UCSD-AML1 (cell line): ENCODE results near the gene TBC1D22A.

Experiments
- DNase-seq: peaks from one replicate; lab custom pipeline; 2025; ENCODE audit not compliant: unreplicated experiment; lab: John Stamatoyannopoulos, UW

TBC1D22A gene

DNA sequence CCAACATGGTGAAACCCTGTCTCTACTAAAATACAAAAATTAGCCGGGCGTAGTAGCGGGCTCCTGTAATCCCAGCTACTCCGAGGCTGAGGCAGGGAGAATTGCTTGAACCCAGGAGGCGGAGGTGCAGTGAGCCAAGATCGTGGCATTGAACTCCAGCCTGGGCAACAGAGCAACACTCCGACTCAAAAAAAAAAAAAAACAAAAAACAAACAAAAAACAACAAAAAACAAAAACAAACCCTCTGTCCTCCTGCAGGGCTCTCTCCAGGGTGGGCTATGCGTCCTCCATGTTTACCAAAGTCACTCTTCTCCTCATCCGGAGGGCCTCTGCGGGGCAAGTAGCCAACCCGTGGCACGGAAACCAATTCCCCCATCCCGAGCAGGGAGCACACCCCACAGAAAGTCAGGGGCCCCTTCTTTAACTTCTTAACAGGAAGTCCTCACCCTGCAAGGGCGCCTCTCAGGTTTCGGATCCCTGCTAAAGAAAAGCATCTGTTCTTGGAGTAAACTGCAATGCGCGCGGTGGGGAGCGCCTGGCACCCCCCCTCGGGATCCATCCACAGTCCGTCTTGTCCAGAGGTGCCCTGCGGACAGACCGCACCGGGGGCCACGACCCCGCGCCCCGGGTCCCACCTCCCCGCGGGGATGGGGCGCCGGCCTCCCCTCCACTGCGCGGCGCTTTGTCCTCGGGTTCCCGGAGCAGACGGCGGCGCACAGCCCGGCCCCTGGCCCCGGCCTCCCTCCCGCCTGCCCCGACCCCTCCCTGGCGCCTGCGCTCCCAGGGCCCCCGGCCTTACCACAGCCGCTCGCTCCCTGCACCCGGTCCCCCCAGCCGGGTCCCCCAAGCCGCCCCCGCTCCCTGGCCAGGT lies 25.1 kb upstream of the TBC1D22A start:
- DNase-seq, result peak; percentile 50

DNA sequence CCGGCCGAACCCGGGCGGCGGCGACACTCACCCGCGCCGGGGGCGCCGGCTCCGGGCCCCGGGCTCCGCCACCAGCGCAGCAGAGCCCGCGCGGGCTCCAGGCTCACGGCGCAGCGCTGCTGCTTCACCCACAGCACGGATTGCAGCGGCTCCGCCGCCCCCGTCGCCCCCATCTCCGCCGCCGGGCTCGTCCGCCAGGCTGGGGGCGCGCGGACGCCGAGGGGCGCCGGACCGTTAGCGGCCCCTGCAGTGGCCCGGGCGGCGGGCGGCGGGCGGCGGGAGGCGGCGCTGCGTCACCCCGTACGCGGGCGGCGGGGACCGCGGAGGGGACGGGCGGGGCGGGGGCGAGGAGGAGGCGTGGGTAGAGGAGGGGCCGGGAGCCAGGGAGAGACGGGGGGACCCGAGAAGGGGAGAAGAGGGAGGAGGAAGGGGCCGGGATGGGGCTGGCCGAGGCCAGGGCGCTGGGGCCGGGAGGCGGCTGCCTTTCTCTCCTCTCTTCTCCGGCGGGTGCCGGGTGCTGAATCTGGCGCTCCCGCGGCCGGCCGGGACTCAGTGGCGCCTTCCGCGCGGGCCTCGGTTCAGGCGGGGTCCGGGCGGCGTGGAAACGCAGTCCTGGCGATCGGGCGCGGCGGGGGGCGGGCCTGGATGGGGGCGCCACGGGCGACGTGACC lies 24.3 kb upstream of the TBC1D22A start, which contains the start of gene CERK:
TSS of gene CERK (minus strand) at position 277 of the 671 bp plus-strand sequence. CDS start at position 173, 104 bp downstream.
- peak; percentile 66 for DNase-seq

DNA sequence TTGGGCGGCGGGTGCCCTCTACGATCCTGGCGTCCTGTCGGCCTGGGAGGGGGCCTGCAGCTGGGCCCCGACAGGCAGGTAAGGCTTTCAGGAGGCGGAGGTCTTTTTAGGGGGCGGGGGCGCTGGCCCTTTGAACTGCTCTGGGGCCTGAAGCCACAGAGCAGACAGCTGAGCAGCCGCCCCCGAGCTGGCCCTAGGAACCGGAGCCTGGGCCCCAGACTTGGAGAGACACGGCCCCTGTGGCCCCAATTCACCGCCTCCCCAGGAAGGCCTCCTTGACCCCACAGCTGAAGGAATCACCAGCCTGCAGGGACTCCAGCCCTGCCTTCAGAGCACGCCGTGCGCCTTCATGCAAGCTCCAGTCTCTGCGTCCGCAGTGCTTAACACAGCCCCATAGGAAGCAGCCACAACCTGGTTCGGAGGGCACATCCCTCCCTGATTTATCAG lies 23.8 kb upstream of the TBC1D22A start:
- no peak for DNase-seq

DNA sequence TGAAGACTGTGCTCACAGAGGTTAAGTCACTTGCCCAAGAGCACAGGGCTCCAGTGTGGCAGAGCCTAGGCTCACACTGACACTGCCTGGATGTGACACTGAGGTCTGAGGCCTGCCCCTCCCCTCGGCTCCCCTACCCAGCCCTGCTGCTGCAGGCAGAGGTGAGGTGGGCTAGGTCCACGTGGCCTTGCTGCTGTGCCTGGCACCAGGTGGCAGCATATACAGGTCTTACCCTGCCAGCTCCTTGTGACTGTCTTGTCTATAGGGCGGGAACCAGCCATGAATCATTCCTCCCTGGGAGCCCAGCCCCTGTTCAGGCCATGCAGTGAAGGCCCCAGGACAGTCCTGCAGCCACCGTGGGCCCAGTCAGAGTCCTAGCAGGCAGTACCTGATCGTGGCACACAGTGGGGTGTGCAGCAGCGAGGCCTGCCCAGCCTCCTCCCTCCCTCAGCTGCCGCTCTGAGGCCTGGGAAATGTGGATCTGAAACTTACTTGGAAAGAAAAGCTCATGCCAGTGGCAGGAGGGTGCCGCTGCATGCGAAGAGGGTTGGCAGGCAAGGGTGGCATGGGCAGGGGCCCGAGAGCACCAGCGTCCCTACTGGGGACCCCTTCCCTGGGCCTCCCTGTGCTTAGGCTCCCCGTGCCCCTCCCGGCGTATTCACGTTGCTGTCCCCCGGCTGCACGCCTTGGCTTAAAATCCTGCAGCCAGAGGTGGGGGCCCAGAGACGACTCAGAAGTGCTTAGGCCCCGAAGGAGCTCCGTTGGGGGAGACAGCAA lies 23.2 kb upstream of the TBC1D22A start:
- peak; percentile 35 for DNase-seq

DNA sequence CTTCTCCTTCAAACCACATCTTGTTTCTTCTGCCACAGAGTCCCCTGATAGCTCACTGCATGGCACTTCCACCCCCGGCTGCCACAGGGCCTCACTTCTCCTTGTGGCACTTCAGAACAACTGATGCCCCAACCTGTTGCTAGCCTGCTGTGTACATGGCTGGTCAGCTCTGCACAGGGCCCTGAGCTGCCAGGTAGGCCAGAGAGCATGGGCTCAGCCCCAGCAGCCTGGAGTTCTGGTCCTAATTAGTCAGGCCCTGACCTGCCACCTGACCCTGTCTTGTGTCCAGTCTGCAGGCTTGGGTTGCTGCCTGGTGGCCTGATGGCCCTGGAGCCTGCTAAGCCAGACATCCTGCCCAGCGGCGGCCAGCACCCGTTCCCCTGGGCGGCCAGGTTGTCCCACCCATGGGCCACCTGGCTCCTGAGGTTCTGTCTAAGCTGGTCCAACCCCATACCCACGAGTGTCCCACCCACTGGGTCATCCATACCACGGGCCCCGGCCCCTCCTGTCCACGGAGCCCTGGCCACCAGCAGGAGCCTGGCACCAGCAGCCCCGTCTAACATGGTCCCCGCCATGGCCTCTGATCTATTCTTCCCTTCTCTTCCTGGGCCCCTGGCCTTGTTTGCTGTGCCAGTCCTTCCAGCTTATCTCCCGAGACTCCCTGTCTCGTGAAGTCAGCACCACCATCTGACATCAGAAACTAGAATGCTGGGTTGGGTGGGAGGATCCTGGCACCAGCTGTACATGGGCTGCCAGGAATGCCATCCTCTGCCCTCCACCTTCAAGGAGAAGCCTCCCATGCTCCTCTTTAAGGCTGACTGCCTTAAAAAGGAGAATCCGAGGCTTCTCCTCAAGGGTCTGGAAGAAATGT lies 21.3 kb upstream of the TBC1D22A start:
- DNase-seq, result no peak

DNA sequence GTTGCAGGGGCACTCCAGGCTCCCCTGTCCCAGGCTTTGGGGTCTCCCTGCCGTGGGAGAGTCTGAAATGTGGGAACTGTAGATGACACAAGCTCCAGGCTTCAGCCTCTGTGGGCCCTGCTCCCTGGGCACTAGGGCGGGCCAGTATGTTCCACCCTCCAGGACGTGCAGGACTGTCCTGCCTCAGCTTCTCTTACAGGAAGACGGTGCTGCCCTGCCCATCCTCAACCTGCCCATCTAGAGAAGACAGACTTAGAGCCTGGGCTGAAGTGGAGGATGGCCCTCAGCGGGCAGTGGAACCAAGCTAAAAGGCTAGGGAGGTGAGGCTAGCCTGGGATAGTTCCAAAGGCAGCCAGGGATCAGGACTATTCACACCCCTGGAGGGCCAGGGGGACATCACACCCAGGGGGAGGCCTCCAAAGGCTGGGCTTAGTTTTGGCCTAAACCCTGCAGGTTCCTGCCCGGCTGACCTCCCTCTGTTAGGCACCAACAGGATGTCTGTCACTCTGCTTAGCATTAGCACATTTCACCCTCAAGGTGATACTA lies 20.4 kb upstream of the TBC1D22A start:
- no peak for DNase-seq

DNA sequence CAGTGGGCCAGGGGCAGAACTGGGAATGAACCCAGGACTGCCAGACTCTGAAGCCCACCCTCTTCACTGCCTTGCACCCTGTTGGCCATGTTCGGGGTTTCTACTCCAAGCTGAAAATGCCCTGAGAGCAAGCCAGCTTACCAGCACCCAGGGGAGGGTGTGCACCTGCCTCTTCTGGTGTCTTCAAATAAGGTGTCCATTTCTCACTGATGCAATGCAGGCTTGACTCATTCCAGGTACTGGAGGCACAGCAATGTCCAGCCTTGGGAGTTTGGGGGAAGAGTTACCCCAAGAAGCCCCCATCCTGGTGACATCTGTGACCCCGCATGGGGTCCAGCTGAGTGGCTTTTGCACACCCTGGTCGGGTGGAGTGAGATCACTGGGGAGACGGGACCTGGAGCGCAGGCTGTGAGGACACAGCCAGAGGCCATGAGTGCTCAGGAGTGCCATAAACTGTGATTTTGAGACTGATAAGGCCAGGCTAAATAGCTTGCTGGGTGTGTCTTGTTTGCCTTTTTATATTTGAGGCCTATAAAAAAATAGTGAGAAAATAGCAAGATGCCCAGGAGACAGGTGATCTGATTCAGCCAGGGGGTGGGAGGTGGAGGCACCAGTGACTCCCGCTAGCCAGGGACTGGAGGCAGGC lies 19.8 kb upstream of the TBC1D22A start:
- DNase-seq, result no peak

DNA sequence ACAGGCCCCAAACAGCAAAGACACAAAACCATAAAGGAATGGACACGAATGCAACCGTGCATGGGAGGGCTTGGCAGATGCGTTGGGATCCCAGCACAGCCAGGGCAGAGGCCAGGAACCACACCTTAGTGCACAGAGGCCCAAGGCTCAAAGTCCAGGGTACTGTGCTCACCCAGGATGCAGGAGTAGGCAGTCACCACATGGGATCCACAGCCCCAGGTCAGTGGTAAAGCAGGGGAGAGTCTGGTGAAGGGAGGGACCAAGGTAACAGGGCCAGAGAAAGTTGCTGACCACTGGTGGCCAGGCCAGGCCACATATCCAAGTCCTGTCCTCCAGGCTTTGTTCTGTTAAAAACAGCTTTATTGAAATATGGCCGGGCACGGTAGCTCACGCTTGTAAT lies 17.9 kb upstream of the TBC1D22A start:
- no peak for DNase-seq

DNA sequence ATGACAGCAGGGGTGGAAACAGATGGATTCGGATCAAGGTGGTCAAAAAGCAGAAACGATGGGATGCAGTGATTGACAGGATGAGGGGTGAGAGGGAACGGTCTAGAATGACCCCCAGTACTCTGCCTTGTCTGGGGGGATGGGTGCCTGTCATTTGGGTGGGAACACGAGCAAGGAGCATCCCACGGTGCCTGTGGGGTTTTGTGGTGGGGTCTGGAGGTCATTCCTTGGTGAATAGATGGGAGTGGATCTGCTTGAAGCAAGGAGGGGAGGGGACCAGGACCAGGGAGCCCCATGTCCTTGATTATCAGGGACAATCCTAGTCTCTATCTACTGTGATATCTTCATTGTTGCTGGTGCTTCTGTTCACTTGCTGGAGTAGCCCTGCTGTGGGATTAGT lies 16.3 kb upstream of the TBC1D22A start:
- no peak for DNase-seq

DNA sequence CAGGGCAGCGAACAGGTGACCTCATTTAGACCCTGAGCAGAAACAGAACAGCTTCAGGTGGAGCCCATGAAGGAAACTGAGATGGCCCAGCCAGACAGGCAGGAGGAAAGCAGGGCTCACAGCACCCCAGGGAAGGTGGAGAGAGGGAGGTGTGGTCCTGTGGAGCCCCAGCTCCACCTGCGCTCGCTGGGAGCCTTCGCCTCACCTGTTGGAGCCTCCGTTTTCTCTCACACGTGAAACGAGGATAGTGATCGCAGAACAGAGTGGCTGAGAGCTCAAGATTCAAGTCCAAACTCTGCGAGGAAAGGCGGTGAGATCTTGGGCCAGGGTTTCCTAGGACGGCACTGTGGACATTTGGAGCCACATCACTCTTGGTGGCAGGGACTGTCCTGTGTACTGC lies 15.8 kb upstream of the TBC1D22A start:
- no peak for DNase-seq

DNA sequence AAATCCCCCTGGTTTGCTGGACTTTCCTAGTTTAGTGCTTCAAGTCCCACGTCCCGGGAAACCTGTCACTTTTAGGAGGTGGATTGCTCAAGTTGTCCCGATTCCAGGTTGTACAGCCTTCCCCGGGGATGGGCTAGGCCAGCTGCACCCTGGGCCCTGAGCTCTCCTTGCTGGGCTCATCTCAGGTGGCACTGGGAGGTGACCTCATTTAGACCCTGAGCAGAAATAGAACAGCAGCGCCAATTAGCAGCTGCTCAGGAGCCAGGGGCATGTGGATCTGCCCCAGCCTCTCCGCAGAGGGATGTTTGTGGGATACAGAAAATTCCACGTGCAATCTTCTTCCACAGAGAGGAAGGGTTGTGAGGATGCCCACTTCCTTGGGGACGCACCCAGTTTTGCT lies 14.8 kb upstream of the TBC1D22A start:
- no peak for DNase-seq

DNA sequence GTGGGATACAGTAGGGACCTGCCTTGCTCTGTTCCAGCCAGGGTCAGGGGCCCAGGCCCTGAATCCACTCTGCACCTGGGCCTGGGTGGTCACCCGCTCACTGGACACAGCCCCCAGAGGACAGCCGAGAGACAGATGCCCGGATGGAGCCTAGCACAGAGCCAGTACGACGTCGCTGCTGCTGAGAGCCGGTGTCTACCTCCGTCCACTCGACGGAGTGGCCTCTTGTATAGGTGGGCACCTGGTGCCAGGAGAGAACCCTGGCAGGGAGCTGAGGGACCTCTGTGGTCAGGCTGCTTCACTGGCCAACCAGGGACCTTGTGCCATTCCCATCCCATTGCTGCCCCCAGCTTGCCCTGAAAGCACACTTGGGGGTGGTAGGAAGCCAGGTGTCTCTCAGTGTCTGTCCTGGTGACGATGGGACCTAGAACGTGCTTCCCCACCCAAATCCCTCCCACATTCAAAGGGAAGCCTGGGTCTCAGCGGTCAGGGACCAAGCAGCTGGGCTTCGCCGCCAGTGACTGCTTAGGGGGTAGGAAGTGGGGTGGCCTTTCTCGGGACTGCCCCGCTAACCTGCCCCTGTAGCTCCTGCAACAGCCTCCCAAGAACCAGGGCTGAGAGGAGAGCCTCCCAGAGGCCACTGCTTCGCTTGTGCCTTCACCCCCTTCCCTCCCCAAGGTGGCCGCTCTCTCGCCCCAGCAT lies 14.1 kb upstream of the TBC1D22A start:
- no peak for DNase-seq

DNA sequence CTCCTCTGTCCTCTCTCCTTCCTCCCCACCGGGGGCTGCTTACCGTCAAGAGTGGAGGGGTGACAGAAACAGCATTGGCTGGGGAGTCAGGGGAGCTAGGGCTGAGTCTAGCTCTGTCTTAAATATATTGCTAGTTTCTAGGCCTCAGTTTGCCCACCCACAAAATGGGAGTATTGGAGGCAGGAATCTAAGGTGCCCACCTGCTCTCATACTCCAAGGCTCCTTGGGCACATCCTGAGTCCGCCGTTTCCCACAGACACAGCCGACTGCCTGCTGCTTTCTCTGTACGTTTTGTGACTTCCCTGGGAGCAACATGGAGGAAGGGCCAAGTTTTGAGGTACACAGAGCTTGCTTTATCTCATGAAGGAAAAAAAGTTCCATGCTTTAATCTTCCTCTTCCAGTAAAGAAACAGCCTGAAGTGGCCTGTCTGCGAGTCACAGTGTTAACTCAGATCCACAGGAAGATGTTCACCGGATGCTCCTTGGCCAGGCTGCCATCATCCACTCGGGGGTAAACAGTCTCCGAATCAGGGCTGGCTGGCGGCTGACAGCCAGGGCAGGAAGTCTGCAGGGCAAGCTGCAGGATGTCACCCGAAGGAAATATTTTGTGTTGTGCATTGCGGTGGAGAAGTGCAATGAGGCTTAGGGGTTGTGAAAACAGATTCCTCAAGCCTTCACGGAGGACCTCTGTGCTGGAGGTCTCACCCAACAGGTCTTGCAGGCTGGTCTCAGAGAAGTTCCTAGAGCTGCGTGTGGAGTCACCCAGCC lies 13.4 kb upstream of the TBC1D22A start:
- peak; percentile 79 for DNase-seq

DNA sequence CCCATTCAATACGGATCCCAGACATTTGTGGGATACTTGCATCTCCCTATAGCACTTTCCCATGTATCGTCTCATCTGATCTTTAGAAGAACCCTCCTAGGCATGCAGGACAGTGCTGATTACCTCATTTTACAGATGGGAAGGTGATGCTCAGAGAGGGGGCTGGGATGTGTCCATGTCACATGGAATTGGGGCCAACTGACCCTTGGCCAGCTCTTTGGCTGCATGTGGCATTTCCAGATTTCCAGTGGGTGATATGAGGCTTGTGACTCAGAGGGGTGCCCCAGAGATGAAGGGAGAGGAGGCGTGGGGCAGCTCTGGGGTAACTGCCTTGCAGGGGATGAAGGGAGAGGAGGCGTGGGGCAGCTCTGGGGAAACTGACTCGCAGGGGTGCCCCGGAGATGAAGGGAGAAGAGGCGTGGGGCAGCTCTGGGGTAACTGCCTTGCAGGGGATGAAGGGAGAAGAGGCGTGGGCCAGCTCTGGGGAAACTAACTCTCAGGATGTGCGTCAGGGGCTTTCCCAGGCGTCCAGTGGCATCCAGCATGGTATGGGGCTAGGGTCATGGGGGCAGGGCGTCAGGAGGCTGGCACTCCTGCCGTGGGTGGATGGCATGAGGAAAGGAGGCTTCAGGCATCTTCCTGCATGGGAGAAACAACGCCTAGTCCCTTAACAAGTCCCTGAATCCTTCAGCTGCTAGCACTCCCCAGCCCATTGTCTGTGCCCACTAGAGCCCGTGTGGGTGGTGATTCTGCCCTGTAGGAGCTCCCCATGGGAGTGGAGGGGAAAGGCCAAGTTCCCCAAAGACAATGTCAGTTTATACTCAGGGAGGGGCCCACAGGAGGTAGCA lies 12.5 kb upstream of the TBC1D22A start:
- no peak for DNase-seq

DNA sequence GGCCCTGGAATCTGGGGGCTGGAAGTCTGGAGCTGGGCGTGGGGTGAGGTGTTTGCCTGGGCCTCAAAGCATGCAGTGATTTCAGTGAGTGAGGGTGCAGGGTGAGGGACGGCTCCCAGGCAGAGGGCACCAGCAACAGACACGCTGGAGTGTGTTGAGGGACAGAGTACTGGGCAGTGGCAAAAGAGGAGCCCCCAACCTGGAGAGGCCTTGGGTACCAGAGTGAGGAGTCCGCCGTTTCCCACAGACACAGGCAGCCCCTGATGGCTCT lies 12.0 kb upstream of the TBC1D22A start:
- DNase-seq, result no peak

DNA sequence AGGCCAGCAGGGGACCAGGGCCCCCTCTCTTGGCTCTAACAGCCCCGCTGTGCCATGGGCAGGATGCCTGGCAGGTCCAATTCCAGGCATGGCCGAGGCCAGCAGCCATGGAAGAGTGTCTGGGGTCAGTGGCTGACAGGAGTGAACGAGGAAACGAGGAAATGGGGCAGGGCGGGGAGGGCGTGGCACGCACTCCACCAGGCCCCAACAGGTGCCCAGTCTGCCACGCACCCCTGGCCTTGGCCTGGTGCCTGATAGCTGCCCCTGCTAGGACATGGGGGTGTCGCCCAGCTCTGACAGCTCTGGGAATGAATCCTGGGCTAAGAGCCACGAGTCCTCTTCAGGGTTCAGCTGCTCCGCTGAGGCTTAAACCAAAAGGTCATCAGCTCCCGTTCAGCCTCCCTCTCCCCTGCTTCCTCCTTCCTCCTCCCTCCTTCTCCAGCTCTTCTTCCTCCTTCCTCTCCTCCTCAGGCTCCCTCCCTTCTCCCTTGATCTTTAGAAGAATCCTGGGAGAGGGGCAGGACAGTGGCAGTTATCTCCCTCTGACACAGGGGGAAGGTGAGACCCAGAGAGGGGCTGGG lies 11.5 kb upstream of the TBC1D22A start:
- no peak for DNase-seq

DNA sequence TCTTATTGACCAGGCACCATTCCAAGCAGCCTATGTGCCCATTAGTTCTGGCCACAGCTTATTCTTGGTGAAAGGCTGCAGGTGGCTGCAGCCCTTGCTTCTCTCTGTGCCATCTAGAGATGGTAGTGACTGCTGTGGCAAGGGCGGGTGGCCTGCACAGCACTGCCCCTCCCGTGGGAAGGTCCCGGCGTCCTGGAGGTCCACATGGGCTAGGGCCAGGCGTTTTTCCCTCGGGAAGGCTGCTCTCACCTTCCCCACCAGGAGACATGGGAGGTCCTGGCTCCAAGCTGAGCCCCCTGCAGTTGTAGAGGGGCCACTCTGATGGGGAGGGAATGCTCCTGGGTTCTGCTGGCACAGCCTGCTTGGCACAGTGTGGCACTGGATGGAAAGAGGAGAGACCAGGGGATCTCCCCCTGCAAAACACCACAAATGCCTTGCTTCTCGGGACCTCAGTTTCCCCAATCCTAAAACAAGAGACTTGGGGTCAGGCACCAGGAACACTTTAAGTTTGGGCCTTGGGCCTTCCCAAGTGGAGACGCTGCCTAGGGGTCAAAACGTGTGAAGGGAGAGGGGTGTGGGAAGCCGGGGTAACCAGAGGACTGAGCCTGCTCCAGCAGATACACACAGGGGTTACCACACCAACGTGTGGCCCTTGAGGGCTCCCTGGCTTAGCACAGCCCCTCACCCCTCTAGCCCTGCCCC lies 10.0 kb upstream of the TBC1D22A start:
- DNase-seq, result no peak
